Brain microvascular endothelial cell (primary cell): Measurements from ENCODE around the gene CCDC120.
A peak's percentile ranks its signal among the peaks of the same experiment; 100 is the strongest.

Source experiments
- DNase-seq: peaks from one replicate; pipeline ENCODE4 v3.0.0-alpha.2; 2020
- H3K27ac ChIP-seq: fragments of 250-450 bp; sonication (Bioruptor Pico); 2 replicates; pipeline ENCODE4 v1.5.1; 2020; ENCODE audit warnings: mild to moderate bottlenecking, moderate library complexity
- H3K27me3 ChIP-seq: fragments of 250-450 bp; sonication (Bioruptor Pico); replicated peaks from 2 replicates; pipeline ENCODE4 v1.5.1; 2020; ENCODE audit warnings: mild to moderate bottlenecking
- H3K36me3 ChIP-seq: fragments of 250-450 bp; sonication (Bioruptor Pico); replicated peaks from 2 replicates; pipeline ENCODE4 v1.5.1; 2020; ENCODE audit warnings: mild to moderate bottlenecking
- H3K4me3 ChIP-seq: 2 replicates; pipeline ENCODE4 v1.5.1; 2011; ENCODE audit warnings: low read depth, mild to moderate bottlenecking, control low read depth, low read length, moderate library complexity
- in situ Hi-C: cut with HindIII; loops from 2 replicates; pipeline ENCODE4 v1.10.0; 2017; ENCODE audit warnings: low sequenced_read_pairs, low pct_ligation_motif_present
- TF ChIP-seq, protein P1 (sequence below): IDR thresholded peaks from 2 replicates; pipeline ENCODE4 v1.5.1; 2011; ENCODE audit warnings: low read depth, mild to moderate bottlenecking, moderate library complexity, low read length, control low read depth, inconsistent platforms; ENCODE audit errors: missing control alignments

The CCDC120 gene

DNA sequence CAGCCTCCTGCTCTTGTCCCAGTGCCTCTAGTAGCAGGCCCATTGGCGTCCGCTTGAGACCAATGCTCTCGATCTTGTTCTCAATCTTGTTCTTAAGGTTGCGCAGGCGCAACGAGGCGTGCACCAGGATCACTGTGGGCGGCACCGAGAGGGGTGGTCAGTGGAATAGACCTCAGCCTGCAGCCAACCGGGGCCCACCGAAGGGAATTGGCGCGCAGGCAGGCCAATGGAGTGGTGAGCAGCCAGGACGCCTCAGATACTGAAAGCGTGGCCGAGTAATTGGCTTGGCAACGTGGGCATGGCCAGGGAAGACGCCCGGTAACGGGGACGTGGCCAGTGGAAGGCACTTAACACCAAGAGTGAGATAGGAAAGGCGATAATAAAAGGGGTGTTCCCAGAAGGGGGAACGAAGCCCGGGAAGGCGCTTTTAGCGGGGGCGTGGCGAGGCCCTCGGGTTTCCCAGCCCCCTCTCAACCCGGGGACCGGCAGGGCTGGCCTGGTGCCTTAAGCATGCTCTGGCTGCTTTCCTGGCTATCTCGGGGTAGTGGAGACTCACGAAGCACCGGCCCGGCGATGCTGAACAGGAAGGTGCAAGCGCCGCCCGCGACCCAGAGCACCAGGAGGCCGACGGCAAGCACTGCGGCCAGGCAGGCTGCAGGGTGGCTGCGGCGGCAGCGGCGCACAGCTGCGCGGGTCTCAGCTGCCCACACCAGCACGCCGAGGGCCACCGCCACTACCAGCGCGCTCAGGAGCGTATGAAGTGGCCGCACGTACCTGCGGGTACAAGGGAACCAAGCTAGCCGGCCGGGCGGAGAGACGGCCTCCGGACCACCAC is 13.3 kb downstream of the CCDC120 start:
- peak; percentile 57 for DNase-seq
- Histone ChIP-seq H3K36me3 (no peaks in the 10 kb centered on the region), H3K27me3 (no peaks in the 10 kb centered on the region), H3K27ac (no peak overlapping the region), H3K4me3 (peak overlapping the region; percentile 79)
- in situ Hi-C loops: no loop called here
- TF ChIP-seq, protein P1, sequence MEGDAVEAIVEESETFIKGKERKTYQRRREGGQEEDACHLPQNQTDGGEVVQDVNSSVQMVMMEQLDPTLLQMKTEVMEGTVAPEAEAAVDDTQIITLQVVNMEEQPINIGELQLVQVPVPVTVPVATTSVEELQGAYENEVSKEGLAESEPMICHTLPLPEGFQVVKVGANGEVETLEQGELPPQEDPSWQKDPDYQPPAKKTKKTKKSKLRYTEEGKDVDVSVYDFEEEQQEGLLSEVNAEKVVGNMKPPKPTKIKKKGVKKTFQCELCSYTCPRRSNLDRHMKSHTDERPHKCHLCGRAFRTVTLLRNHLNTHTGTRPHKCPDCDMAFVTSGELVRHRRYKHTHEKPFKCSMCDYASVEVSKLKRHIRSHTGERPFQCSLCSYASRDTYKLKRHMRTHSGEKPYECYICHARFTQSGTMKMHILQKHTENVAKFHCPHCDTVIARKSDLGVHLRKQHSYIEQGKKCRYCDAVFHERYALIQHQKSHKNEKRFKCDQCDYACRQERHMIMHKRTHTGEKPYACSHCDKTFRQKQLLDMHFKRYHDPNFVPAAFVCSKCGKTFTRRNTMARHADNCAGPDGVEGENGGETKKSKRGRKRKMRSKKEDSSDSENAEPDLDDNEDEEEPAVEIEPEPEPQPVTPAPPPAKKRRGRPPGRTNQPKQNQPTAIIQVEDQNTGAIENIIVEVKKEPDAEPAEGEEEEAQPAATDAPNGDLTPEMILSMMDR: no peak

DNA sequence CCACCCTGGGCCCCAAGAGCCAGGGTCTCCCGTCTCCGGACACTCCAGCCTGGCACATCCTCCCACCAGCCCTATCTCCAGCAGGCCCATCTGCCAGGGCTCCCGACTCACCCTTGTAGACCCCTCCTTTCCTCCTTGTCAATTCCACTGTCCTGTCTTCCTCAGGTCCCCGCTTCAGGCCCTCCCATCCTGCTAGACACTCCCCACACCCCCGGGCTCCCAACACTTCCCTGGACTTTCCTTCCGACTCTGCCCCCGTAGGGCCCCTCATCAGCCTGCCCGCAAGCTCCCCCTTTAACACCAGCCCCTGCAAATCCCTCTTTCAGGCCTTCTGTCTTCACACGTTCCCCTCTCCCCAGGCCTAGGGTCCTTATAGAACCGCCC is 13.9 kb downstream of the CCDC120 start:
- peak overlapping the region; percentile 79 for H3K4me3 ChIP-seq
- in situ Hi-C loops: no loop called here
- H3K27me3 ChIP-seq: no peaks in the 10 kb centered on the region
- TF ChIP-seq, protein P1: no peak
- H3K27ac ChIP-seq: no peak overlapping the region
- H3K36me3 ChIP-seq: no peaks in the 10 kb centered on the region
- no peak for DNase-seq

DNA sequence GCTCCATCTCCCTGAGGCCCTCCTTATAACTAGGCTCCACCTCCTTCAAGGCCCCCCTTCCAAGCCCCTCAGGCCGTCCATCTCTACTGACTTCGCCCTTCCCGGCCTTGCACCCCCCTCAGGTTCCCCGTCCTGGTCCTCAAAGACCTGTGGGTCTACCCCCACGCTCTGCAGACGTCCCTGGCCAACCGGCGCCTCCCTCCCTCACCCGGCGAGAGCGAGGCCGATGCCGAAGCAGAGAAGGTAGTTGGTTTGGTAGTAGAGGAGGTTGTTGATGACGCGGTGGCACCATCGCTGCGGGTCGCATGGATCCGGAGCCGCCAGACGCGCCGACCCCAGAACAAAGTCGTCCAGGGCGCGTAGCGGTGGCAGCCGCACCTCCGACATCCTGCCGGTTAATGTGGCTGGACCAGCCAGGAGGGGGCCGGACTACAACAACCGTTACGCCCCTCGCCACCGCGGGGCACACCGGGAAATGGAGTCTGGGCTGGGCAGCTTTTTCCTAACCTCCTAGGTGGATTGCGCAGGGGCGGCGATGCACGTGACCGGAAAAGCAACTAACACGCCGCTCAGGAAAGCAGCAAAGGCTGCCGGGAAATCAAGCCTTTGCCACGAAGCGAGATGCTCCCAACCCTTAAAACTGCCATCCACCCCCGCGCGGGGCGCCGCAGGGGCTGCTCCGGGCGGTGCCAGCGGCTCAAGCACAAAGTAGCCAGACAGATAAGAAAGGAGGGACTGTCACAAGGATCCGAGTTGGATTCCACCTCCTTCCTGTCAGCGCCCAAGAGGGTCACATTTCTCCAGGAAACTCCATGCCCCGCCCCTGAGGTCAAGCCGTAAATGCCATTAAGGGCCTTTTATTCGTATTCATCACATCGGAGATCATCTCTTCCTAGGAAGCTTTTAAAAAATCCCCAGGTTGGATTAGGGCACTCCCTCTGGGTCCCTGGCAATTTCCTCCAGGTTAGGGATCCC is 15.1 kb downstream of the CCDC120 start, which contains the start of gene PRAF2:
PRAF2 (minus strand) TSS at position 402 of the 975 bp plus-strand sequence; CDS start at position 387, 15 bp downstream.
- in situ Hi-C loops: no loop called here
- Histone ChIP-seq H3K27ac (peak within 1 kb of the TSS; percentile 2), H3K27me3 (no peaks in the 10 kb centered on the region), H3K36me3 (no peaks in the 10 kb centered on the region), H3K4me3 (peak within 1 kb of the TSS; percentile 79)
- DNase-seq: peak; percentile 87
- TF ChIP-seq, protein P1: no peak

DNA sequence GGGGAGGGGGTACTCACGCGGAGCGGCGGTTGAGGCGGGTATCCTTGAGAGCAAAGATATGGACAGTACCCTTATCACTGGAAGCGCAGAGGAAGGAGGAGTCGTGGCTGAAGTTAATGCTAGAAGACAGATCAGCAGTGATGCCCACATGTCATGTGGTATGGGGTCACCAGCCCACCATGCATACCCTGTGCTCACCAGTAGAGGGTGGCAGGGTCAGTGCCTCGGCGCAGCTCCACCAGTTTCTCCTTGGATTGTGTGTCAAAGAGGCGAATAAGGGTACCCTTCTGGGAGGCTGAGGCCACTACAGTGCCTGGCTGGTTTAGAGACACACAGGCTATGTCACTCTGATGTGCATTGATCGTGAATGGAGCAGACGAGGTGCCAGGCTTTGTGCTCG is 16.5 kb downstream of the CCDC120 start:
- H3K36me3 ChIP-seq: no peaks in the 10 kb centered on the region
- no peak overlapping the region for H3K4me3 ChIP-seq
- H3K27ac ChIP-seq: no peak overlapping the region
- no peak for DNase-seq
- TF ChIP-seq, protein P1: no peak
- in situ Hi-C loops: no loop called here
- no peaks in the 10 kb centered on the region for H3K27me3 ChIP-seq

DNA sequence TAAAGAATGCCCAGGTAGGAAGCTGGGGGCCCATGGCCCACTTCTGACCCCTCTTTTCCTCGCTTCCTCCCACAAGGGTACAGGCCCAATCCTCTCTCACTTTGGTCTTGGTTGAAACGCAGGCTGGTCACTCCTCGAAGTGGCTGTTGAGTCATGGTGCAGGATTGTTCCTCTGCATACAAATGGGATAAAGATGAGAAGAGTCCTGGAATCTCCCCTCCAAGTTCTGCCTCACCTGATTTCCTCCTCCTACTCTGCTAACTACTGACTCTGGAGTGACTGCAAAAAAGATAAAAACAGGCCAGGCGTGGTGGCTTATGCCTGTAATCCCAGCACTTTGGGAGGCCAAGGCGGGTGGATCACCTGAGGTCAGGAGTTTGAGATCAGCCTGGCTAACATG is 19.1 kb downstream of the CCDC120 start:
- Histone ChIP-seq H3K4me3 (no peak overlapping the region), H3K36me3 (no peaks in the 10 kb centered on the region), H3K27me3 (no peaks in the 10 kb centered on the region), H3K27ac (no peak overlapping the region)
- in situ Hi-C loops: no loop called here
- TF ChIP-seq, protein P1: no peak
- no peak for DNase-seq
